Ishikawa (cell line): Measurements from ENCODE around the gene CSAD.

ENCODE experiments used
- CEBPB ChIP-seq: IDR thresholded peaks from 2 replicates; pipeline ENCODE4 v1.6.1; 2012
- CREB1 ChIP-seq: IDR thresholded peaks from 2 replicates; pipeline ENCODE4 v1.6.1; 2012; ENCODE audit warnings: low read depth
- EGR1 ChIP-seq: IDR thresholded peaks from 2 replicates; pipeline ENCODE4 v1.6.1; 2012
- EP300 ChIP-seq: IDR thresholded peaks from 2 replicates; pipeline ENCODE4 v1.6.1; 2012; ENCODE audit warnings: borderline replicate concordance
- FOXM1 ChIP-seq: IDR thresholded peaks from 2 replicates; pipeline ENCODE4 v1.6.1; 2012; ENCODE audit warnings: low read depth, borderline replicate concordance
- MAX ChIP-seq: IDR thresholded peaks from 2 replicates; pipeline ENCODE4 v1.6.1; 2012
- NFIC ChIP-seq: IDR thresholded peaks from 2 replicates; pipeline ENCODE4 v1.6.1; 2012
- RAD21 ChIP-seq: IDR thresholded peaks from 2 replicates; pipeline ENCODE4 v1.6.1; 2012; ENCODE audit warnings: low read depth
- REST ChIP-seq: IDR thresholded peaks from 2 replicates; pipeline ENCODE4 v1.6.1; 2012; ENCODE audit warnings: low read depth, mild to moderate bottlenecking
- TAF1 ChIP-seq: IDR thresholded peaks from 2 replicates; pipeline ENCODE4 v1.6.1; 2012; ENCODE audit warnings: low read depth, mild to moderate bottlenecking
- TCF12 ChIP-seq: IDR thresholded peaks from 2 replicates; pipeline ENCODE4 v1.6.1; 2012; ENCODE audit warnings: low read depth
- TEAD4 ChIP-seq: IDR thresholded peaks from 2 replicates; pipeline ENCODE4 v1.6.1; 2012
- USF1 ChIP-seq: IDR thresholded peaks from 2 replicates; pipeline ENCODE4 v1.6.1; 2012
- YY1 ChIP-seq: IDR thresholded peaks from 2 replicates; pipeline ENCODE4 v1.6.1; 2012; ENCODE audit warnings: low read depth
- ZBTB7A ChIP-seq: IDR thresholded peaks from 2 replicates; pipeline ENCODE4 v1.6.1; 2012; ENCODE audit warnings: low read depth

Gene CSAD

GRCh38 chr12:53217051-53217930, 36.6 kb upstream of the CSAD start:
- TF ChIP-seq USF1 (peak; percentile 69), TAF1 (no peak), CEBPB (peak; percentile 99), MAX (peak; percentile 38), FOXM1 (no peak), ZBTB7A (0 out of 2 replicates have a peak, but pooled peaks have one; percentile 23), EGR1 (no peak), CREB1 (no peak)

GRCh38 chr12:53215497-53215896, 34.8 kb upstream of the CSAD start:
- TF ChIP-seq USF1 (no peak), CREB1 (no peak), REST (no peak), CEBPB (no peak), MAX (no peak), TCF12 (no peak), FOXM1 (no peak), TEAD4 (no peak), TAF1 (no peak), ZBTB7A (no peak), YY1 (no peak), EGR1 (no peak), EP300 (no peak), RAD21 (no peak), NFIC (no peak)

GRCh38 chr12:53214687-53215455, 34.1 kb upstream of the CSAD start:
- TF ChIP-seq FOXM1 (no peak), MAX (no peak), TCF12 (no peak), USF1 (no peak), CREB1 (no peak), CEBPB (no peak), ZBTB7A (no peak), EGR1 (no peak)

GRCh38 chr12:53214221-53214620, 33.5 kb upstream of the CSAD start:
- TF ChIP-seq FOXM1 = no peak
- no peak for TF ChIP-seq REST
- no peak for TF ChIP-seq TEAD4
- TF ChIP-seq ZBTB7A = no peak
- TF ChIP-seq MAX = no peak
- TF ChIP-seq CREB1 = no peak

- TF ChIP-seq TEAD4 (no peak), MAX (no peak), USF1 (no peak), ZBTB7A (peak; percentile 92), EGR1 (no peak; the same call in 1 of the 2 replicates), EP300 (no peak), FOXM1 (no peak), REST (no peak), YY1 (peak; percentile 59; the same call in 1 of the 2 replicates), NFIC (no peak), RAD21 (peak; percentile 100), TAF1 (no peak), CEBPB (no peak), TCF12 (no peak), CREB1 (no peak)
These were observed 32.6 kb upstream of the CSAD start for GRCh38 chr12:53213348-53213747.
